SK-N-SH (cell line): ENCODE measurements around the gene PTPRK.

ENCODE experiments used
- TAF1 ChIP-seq: IDR thresholded peaks from 2 replicates; pipeline ENCODE4 v1.6.1; 2012; ENCODE audit warnings: low read depth, mild to moderate bottlenecking, low read length, moderate library complexity, borderline replicate concordance
- YY1 ChIP-seq: IDR thresholded peaks from 2 replicates; pipeline ENCODE4 v1.4.0; 2012; ENCODE audit warnings: low read depth, mild to moderate bottlenecking
- TF ChIP-seq, protein P1 (sequence below): fragments of 200-600 bp; sonication (generic); IDR thresholded peaks from 2 replicates; pipeline ENCODE4 v1.6.1; 2017; ENCODE audit warnings: antibody characterized with exemption, mild to moderate bottlenecking, moderate library complexity

DNA sequence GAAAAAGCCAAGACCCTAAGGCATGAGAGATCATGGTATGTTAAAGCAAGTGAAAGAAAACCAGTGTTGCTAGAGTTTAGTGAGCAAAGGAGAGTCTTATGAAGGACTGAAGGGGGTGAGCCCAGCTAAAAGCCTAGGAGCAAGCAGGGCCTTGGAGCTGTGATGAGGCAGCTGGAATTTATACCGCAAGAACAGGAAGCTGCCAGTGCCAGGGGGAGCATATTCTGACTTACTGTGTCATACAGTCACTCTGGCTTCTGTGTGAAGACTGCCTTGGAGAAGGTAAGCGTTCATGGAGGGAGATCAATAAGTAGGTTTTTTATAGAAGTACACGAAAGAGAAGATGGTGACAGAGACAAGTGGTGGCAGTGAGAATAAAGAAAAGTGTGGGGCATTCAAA lies 310.6 kb downstream of the PTPRK start:
- TF ChIP-seq TAF1 = no peak
- TF ChIP-seq, protein P1, sequence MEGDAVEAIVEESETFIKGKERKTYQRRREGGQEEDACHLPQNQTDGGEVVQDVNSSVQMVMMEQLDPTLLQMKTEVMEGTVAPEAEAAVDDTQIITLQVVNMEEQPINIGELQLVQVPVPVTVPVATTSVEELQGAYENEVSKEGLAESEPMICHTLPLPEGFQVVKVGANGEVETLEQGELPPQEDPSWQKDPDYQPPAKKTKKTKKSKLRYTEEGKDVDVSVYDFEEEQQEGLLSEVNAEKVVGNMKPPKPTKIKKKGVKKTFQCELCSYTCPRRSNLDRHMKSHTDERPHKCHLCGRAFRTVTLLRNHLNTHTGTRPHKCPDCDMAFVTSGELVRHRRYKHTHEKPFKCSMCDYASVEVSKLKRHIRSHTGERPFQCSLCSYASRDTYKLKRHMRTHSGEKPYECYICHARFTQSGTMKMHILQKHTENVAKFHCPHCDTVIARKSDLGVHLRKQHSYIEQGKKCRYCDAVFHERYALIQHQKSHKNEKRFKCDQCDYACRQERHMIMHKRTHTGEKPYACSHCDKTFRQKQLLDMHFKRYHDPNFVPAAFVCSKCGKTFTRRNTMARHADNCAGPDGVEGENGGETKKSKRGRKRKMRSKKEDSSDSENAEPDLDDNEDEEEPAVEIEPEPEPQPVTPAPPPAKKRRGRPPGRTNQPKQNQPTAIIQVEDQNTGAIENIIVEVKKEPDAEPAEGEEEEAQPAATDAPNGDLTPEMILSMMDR = no peak
- no peak for TF ChIP-seq YY1
